Tibial nerve (tissue), 4 donors: ENCODE data around the gene PTPRE. TPM values are rescaled to one million over a fixed set of nuclear protein-coding genes. Genes with fewer than 3 reads are reported as not detected.

Experiments used
- DNase-seq, 2 donors: peaks; one replicate each; pipeline ENCODE4 v3.0.0-alpha.2; 2019; ENCODE audit warnings: low spot score in 2 of 2
- H3K27ac ChIP-seq, 4 donors: fragments of 200-600 bp; sonication (generic) in 3 of 4; one replicate each; pipeline ENCODE4 v1.5.1; 2017 to 2019; ENCODE audit warnings: mild to moderate bottlenecking in 1 of 4
- H3K27me3 ChIP-seq, 2 donors: fragments of 200-600 bp; sonication (generic) in 1 of 2; one replicate each; pipeline versions ENCODE4 v1.5.1 to v1.6.0; 2017 to 2019
- H3K36me3 ChIP-seq, 3 donors: fragments of 200-600 bp; sonication (generic); one replicate each; pipeline ENCODE4 v1.5.1; 2018 to 2019
- H3K4me1 ChIP-seq, 4 donors: fragments of 200-600 bp; sonication (generic) in 3 of 4; one replicate each; pipeline ENCODE4 v1.5.1; 2017 to 2019
- H3K4me3 ChIP-seq, 4 donors: fragments of 200-600 bp; sonication (generic) in 3 of 4; one replicate each; pipeline ENCODE4 v1.5.1; 2017 to 2019; ENCODE audit warnings: mild to moderate bottlenecking in 1 of 4, moderate library complexity in 1 of 4
- H3K9me3 ChIP-seq, 4 donors: fragments of 200-600 bp; sonication (generic) in 3 of 4; one replicate each; pipeline ENCODE4 v1.5.1; 2017 to 2019
- EP300 ChIP-seq, 2 donors: sonication (generic); formaldehyde crosslinking; IDR thresholded peaks; one replicate each; pipeline ENCODE4 v1.6.1; 2017; ENCODE audit warnings: antibody characterized with exemption in 2 of 2, mild to moderate bottlenecking in 1 of 2
- POLR2A ChIP-seq, 2 donors: fragments of 450-650 bp; IDR thresholded peaks; one replicate each; pipeline ENCODE4 v1.6.1; 2017; ENCODE audit warnings: antibody characterized with exemption in 2 of 2, mild to moderate bottlenecking in 2 of 2, moderate library complexity in 2 of 2
- WGBS, 2 donors: methylation state at CpG; one replicate each; pipeline ENCODE4 v1.1.5; 2018; 5-methylcytosine and 5-hydroxymethylcytosine counted together
- total RNA-seq, 4 donors: library from RNA; depleted of rRNA; stranded (reverse); fragments of >200 nt; gene quantifications; one replicate each; pipeline ENCODE4 v1.1.0, GENCODE V29; 2016
- TF ChIP-seq, protein P1 (sequence below), 5 experiments: fragments of 200-600 bp in 3 of 5; fragments of 450-650 bp in 2 of 5; sonication (generic) in 3 of 5; IDR thresholded peaks; one replicate each; pipeline ENCODE4 v1.5.1; 2016 to 2019; ENCODE audit warnings: antibody characterized with exemption in 5 of 5, mild to moderate bottlenecking in 3 of 5, moderate library complexity in 2 of 5

Gene PTPRE
- total RNA-seq, 4 donors from 2014 or later, result 19.0 to 38.1 (median 25.8) TPM

DNA sequence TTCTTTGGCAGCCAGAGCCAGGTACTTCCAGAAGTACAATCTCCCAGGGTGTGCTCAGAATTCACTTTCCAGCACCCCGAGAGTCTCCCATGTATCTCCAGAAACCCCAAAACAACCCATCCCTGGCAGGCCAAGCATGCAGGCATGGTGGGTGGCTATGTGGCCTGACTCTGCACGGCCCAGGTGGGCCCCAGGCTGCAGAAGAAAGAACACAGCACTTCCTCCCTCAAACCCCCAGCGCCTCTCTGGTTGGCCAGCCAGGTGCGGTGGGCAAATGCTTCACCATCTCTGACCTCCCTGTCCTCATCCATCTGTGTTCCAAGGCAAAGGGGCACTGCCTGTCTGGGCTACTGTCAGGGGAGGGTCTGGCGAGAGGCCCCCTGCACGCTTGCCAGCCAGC, 119.0 kb downstream of the PTPRE start:
- TF ChIP-seq EP300 (IDR thresholded peaks at IDR 0.05) (no peak), POLR2A (IDR thresholded peaks at IDR 0.05) (no peak)
- TF ChIP-seq, protein P1, sequence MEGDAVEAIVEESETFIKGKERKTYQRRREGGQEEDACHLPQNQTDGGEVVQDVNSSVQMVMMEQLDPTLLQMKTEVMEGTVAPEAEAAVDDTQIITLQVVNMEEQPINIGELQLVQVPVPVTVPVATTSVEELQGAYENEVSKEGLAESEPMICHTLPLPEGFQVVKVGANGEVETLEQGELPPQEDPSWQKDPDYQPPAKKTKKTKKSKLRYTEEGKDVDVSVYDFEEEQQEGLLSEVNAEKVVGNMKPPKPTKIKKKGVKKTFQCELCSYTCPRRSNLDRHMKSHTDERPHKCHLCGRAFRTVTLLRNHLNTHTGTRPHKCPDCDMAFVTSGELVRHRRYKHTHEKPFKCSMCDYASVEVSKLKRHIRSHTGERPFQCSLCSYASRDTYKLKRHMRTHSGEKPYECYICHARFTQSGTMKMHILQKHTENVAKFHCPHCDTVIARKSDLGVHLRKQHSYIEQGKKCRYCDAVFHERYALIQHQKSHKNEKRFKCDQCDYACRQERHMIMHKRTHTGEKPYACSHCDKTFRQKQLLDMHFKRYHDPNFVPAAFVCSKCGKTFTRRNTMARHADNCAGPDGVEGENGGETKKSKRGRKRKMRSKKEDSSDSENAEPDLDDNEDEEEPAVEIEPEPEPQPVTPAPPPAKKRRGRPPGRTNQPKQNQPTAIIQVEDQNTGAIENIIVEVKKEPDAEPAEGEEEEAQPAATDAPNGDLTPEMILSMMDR (IDR thresholded peaks at IDR 0.05), result no peak
- DNase-seq, result no peak
- H3K27me3 ChIP-seq, result no peaks in the 10 kb centered on the region

DNA sequence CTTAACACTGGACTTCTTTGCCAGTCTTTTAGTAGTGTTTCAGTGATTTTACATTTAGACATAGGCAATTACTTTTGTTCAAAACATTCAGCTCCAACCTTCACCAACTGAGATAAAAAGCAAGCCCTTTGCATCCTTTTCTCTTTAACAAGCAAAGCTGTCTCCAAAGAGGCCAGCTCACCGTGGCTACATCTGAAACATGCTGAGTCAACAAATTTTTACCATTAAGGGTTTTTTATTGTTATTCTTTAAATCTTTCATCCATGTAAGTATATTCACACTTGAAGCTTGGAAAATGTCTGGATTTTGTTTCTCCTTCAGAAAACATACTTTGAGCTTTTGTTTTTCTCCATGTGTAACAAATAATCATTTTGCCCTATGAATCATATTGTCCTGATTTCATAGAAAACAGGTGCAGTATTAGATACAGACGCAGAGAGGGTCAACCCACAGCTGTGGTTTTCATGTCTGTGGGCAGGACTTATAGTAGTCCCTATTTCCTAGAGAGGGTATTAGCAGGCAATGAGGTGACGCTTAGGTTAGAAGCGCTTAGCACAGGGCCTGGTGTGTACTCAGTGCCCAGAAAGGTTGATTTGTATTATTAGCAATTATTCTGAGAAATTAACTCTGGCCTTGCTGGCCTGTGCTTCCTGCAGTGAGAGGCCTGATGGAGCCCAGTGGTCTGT, 119.9 kb downstream of the PTPRE start:
- H3K9me3 ChIP-seq, result no peaks in the 10 kb centered on the region
- no peaks in the 10 kb centered on the region for H3K36me3 ChIP-seq
- no peak overlapping the region for H3K4me3 ChIP-seq
- H3K4me1 ChIP-seq, result peaks cover 0 to 7% (median 0%) of the 10 kb centered on the region in 4 donors
- WGBS, 2 donors, result 64 to 69% methylated on average over 4 of the region's 4 CpGs
- no peak overlapping the region for H3K27ac ChIP-seq
- no peaks in the 10 kb centered on the region for H3K27me3 ChIP-seq
- TF ChIP-seq EP300 (IDR thresholded peaks at IDR 0.05), result no peak
- TF ChIP-seq, protein P1 (IDR thresholded peaks at IDR 0.05), result no peak
- TF ChIP-seq POLR2A (IDR thresholded peaks at IDR 0.05), result no peak
- no peak for DNase-seq

More for the DNA sequence above, 119.0 kb downstream of the PTPRE start:
- Histone ChIP-seq H3K36me3 (no peaks in the 10 kb centered on the region), H3K27ac (no peak overlapping the region), H3K9me3 (no peaks in the 10 kb centered on the region), H3K4me3 (no peak overlapping the region), H3K4me1 (peaks cover 0 to 7% (median 0%) of the 10 kb centered on the region in 4 donors)
- 80 to 87% methylated on average over 4 to 6 of the region's 6 CpGs for WGBS, 2 donors

DNA sequence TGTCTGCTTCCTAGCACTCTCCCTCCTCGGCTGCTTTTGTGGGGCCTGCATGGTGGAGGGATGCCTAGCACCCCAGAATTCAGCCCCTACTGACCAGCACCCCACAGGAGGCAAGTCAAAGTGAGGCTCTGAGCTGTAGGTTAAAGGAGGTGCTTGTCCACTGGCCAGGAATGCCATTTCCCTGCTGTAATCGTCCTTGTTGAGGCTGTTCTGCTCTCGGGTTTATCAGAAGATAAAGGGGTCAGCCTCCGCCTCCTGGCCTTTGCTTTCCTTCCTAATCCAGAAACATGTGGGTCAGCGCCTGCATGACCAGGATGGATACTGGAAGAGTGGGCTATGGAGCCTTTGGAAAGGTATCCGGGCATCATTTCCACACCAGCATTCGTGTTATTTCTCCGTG, 120.4 kb downstream of the PTPRE start:
- Histone ChIP-seq H3K27me3 (no peaks in the 10 kb centered on the region), H3K36me3 (no peaks in the 10 kb centered on the region), H3K4me3 (no peak overlapping the region), H3K9me3 (no peaks in the 10 kb centered on the region), H3K27ac (no peak overlapping the region), H3K4me1 (peaks cover 0 to 7% (median 0%) of the 10 kb centered on the region in 4 donors)
- no peak for DNase-seq
- no peak for TF ChIP-seq EP300 (IDR thresholded peaks at IDR 0.05)
- TF ChIP-seq, protein P1 (IDR thresholded peaks at IDR 0.05), result no peak
- TF ChIP-seq POLR2A (IDR thresholded peaks at IDR 0.05), result no peak
- WGBS, 2 donors, result 78 to 83% methylated on average over 7 to 8 of the region's 8 CpGs

DNA sequence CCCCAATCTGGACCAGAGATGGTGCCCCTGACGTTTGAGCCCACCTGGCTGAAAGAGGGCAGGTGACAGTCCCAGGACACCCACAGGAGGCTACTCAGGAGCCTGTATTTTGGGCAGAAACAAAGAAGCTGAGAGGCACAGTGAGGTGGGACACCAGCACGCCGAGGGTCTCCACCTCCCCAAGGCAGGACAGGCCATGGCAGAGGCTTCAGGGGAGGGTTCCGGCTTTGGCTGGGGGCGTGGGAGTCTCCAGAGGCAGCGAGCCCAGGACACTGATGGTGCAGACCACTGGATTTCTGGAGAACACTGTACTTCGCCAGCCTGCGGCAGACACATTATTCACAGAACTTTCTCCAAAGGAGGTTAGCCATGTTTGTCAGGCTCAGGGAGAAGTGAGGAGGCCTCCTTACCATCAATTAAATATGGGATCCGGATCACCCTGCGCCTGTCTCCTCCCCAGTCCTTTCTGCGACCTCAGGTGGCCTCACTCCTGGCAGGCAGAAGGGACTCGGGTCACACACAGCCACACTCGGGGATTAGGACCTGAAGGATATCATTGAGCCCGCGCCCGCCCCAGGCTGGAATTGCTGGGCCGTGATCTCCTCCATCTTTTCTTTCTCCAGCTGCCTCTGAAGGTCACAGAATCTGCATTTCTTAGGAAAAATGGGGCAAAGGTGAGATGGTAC, 121.1 kb downstream of the PTPRE start:
- DNase-seq, result no peak
- WGBS, 2 donors, result 90 to 94% methylated on average over 13 to 17 of the region's 17 CpGs

More for the DNA sequence above, 121.1 kb downstream of the PTPRE start:
- Histone ChIP-seq H3K4me3 (no peak overlapping the region), H3K36me3 (no peaks in the 10 kb centered on the region), H3K4me1 (peaks cover 0 to 7% (median 0%) of the 10 kb centered on the region in 4 donors), H3K9me3 (no peaks in the 10 kb centered on the region), H3K27ac (peak overlapping the region in 1 of 4 donors; percentile 58), H3K27me3 (no peaks in the 10 kb centered on the region)
- TF ChIP-seq EP300 (IDR thresholded peaks at IDR 0.05) (no peak), POLR2A (IDR thresholded peaks at IDR 0.05) (no peak)
- TF ChIP-seq, protein P1 (IDR thresholded peaks at IDR 0.05), result no peak
